SU-DHL-6 (cell line): Measurements from ENCODE around the gene RPS6KA4.

Source experiments
- H2AFZ ChIP-seq: fragments of 200-600 bp; sonication (generic); 2 replicates; pipeline ENCODE4 v1.6.1; 2014; ENCODE audit warnings: low read depth, mild to moderate bottlenecking, moderate library complexity, mixed read lengths, antibody characterized with exemption, low read length; ENCODE audit not compliant: severe bottlenecking
- H3F3A ChIP-seq: fragments of 200-600 bp; shearing (Covaris generic); 2 replicates; pipeline ENCODE4 v1.6.0; 2016; ENCODE audit warnings: antibody characterized with exemption, mild to moderate bottlenecking; ENCODE audit not compliant: insufficient read depth
- H3K27ac ChIP-seq: fragments of 200-600 bp; sonication (generic); 2 replicates; pipeline ENCODE4 v1.5.1; 2016; ENCODE audit warnings: low read depth, mild to moderate bottlenecking, low read length, moderate library complexity, mixed read lengths
- H3K27me3 ChIP-seq: fragments of 200-600 bp; sonication (generic), shearing (Covaris generic); 2 replicates; pipeline ENCODE4 v1.6.0; 2014; ENCODE audit warnings: mild to moderate bottlenecking, low read length
- H3K36me3 ChIP-seq: fragments of 200-600 bp; sonication (generic); 2 replicates; pipeline ENCODE4 v1.6.1; 2014; ENCODE audit warnings: mild to moderate bottlenecking, low read length, mixed read lengths
- H3K4me2 ChIP-seq: fragments of 300-600, 200-600 bp; shearing (Covaris generic), sonication (generic); 2 replicates; pipeline ENCODE4 v1.6.0; 2014; ENCODE audit warnings: low read length, low read depth, mild to moderate bottlenecking; ENCODE audit not compliant: poor library complexity, severe bottlenecking
- H3K4me3 ChIP-seq: fragments of 200-600 bp; sonication (generic); 2 replicates; pipeline ENCODE4 v1.5.1; 2014; ENCODE audit warnings: antibody characterized with exemption, low read length, mild to moderate bottlenecking, mixed read lengths; ENCODE audit not compliant: insufficient read depth, poor library complexity, severe bottlenecking
- H3K79me2 ChIP-seq: fragments of 200-600 bp; sonication (generic); 2 replicates; pipeline ENCODE4 v1.6.1; 2014; ENCODE audit warnings: mild to moderate bottlenecking, low read length, moderate library complexity; ENCODE audit not compliant: insufficient read depth
- H3K9ac ChIP-seq: fragments of 200-600 bp; sonication (generic); 2 replicates; pipeline ENCODE4 v1.7.0; 2014; ENCODE audit warnings: mild to moderate bottlenecking, low read length
- H3K9me2 ChIP-seq: fragments of 200-600 bp; sonication (generic); replicated peaks from 2 replicates; pipeline ENCODE4 v1.6.1; 2014; ENCODE audit warnings: low read length; ENCODE audit not compliant: insufficient read depth
- H3K9me3 ChIP-seq: fragments of 200-600 bp; sonication (generic); 2 replicates; pipeline ENCODE4 v1.6.1; 2014; ENCODE audit warnings: low read length, mixed read lengths; ENCODE audit not compliant: insufficient read depth
- H4K20me1 ChIP-seq: fragments of 200-600 bp; sonication (generic); 2 replicates; pipeline ENCODE4 v1.6.1; 2014; ENCODE audit warnings: low read depth, mild to moderate bottlenecking, antibody characterized with exemption, low read length, moderate library complexity, mixed read lengths
- CTCF ChIP-seq: fragments of 200-600 bp; sonication (generic); IDR thresholded peaks from one replicate; pipeline ENCODE4 v1.5.1; 2017; ENCODE audit warnings: antibody characterized with exemption, mild to moderate bottlenecking, low read length, moderate library complexity; ENCODE audit not compliant: insufficient read depth, poor library complexity, severe bottlenecking
- EZH2phosphoT487 ChIP-seq: fragments of 200-600 bp; sonication (generic), shearing (Covaris generic); conservative IDR thresholded peaks from 2 replicates; pipeline ENCODE4 v1.6.1; 2018; ENCODE audit warnings: mild to moderate bottlenecking, antibody characterized with exemption, low read length, moderate library complexity, mixed read lengths

Gene RPS6KA4

DNA sequence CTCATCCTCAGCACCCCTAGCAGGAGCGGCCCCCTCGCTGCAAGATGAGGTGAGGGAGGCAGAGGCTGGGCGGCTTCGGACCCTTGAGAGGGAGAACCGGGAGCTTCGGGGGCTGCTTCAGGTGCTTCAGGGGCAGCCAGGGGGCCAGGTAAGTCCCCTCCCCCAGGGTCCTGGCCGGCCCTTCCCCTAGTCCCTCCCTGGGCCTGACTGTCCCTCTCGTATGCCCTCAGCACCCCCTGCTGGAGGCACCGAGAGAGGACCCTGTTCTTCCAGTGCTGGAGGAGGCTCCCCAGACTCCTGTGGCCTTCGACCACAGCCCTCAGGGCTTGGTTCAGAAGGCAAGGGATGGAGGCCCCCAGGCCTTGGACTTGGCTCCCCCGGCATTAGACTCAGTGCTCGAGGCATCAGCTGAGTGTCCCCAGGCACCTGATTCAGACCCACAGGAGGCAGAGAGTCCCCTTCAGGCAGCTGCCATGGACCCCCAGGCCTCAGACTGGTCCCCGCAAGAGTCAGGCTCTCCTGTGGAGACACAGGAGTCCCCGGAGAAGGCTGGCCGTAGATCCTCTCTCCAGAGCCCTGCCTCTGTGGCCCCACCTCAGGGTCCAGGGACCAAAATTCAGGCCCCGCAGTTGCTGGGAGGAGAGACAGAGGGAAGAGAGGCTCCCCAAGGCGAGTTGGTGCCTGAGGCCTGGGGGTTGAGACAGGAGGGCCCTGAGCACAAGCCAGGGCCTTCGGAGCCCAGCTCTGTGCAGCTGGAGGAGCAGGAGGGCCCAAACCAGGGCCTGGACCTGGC is 15.0 kb upstream of the RPS6KA4 start:
- no peaks in the 10 kb centered on the region for H3K36me3 ChIP-seq
- no peaks in the 10 kb centered on the region for H4K20me1 ChIP-seq
- H3K9me2 ChIP-seq: no peaks in the 10 kb centered on the region
- no peak overlapping the region for H3K4me2 ChIP-seq
- H3K9ac ChIP-seq: no peak overlapping the region
- no peak overlapping the region for H3K27ac ChIP-seq
- H3F3A ChIP-seq: peaks cover 8% of the 10 kb centered on the region
- no peak overlapping the region for H2AFZ ChIP-seq
- no peak overlapping the region for H3K4me3 ChIP-seq
- no peaks in the 10 kb centered on the region for H3K27me3 ChIP-seq
- no peak for TF ChIP-seq CTCF
- TF ChIP-seq EZH2phosphoT487: no peak
- H3K9me3 ChIP-seq: no peaks in the 10 kb centered on the region
- peaks cover 5% of the 10 kb centered on the region; the same call in 1 of the 2 replicates for H3K79me2 ChIP-seq

GRCh38 chr11:64344787-64345186 is 14.2 kb upstream of the RPS6KA4 start:
- no peak for TF ChIP-seq CTCF
- TF ChIP-seq EZH2phosphoT487: no peak
- Histone ChIP-seq H3K27ac (no peak overlapping the region), H3K79me2 (0 out of 2 replicates have a peak, but pooled peaks cover under 1% of the 10 kb centered on the region), H3F3A (peaks cover 1% of the 10 kb centered on the region; the same call in 1 of the 2 replicates), H3K9me3 (no peaks in the 10 kb centered on the region), H3K4me2 (no peak overlapping the region), H4K20me1 (no peaks in the 10 kb centered on the region), H3K9me2 (no peaks in the 10 kb centered on the region), H3K9ac (no peak overlapping the region), H3K36me3 (no peaks in the 10 kb centered on the region), H3K27me3 (no peaks in the 10 kb centered on the region), H2AFZ (no peak overlapping the region), H3K4me3 (no peak overlapping the region)

- Histone ChIP-seq H3K36me3 (no peaks in the 10 kb centered on the region), H3K4me3 (no peak overlapping the region), H3K27ac (no peak overlapping the region), H3K27me3 (no peaks in the 10 kb centered on the region), H3K9me2 (no peaks in the 10 kb centered on the region), H3F3A (no peaks in the 10 kb centered on the region), H2AFZ (no peak overlapping the region), H3K79me2 (no peaks in the 10 kb centered on the region), H3K9ac (no peak overlapping the region), H3K9me3 (no peaks in the 10 kb centered on the region), H3K4me2 (no peak overlapping the region), H4K20me1 (no peaks in the 10 kb centered on the region)
- TF ChIP-seq EZH2phosphoT487: no peak
- no peak for TF ChIP-seq CTCF
These were observed 11.6 kb upstream of the RPS6KA4 start for GRCh38 chr11:64347193-64347867.
